AG09309 (cell line): ENCODE results near the gene RNF167.
"Not testable (repeated sequence)": the region's sequence is repeated elsewhere in the genome, so short reads cannot be mapped to it uniquely, and the experiment has no call there.

Source experiments
- DNase-seq: peaks from one replicate; pipeline ENCODE4 v3.0.0-alpha.2; 2010; ENCODE audit warnings: low read depth
- H3K4me3 ChIP-seq: 2 replicates; pipeline ENCODE4 v1.5.1; 2011; ENCODE audit warnings: mild to moderate bottlenecking, low read depth, low read length, moderate library complexity; ENCODE audit not compliant: control insufficient read depth
- TF ChIP-seq, protein P1 (sequence below): IDR thresholded peaks from 2 replicates; pipeline ENCODE4 v1.5.1; 2011; ENCODE audit warnings: mild to moderate bottlenecking, low read depth, low read length, inconsistent platforms; ENCODE audit not compliant: insufficient read depth, control insufficient read depth; ENCODE audit errors: missing control alignments

The RNF167 gene

GRCh38 chr17:4903051-4903818 lies 36.8 kb upstream of the RNF167 start, which contains the start of gene CHRNE:
Gene CHRNE (minus strand): TSS chr17:4903098. CDS start chr17:4903063, 35 bp downstream.
- DNase-seq, result no peak
- no peak within 1 kb of the TSS for H3K4me3 ChIP-seq
- TF ChIP-seq, protein P1, sequence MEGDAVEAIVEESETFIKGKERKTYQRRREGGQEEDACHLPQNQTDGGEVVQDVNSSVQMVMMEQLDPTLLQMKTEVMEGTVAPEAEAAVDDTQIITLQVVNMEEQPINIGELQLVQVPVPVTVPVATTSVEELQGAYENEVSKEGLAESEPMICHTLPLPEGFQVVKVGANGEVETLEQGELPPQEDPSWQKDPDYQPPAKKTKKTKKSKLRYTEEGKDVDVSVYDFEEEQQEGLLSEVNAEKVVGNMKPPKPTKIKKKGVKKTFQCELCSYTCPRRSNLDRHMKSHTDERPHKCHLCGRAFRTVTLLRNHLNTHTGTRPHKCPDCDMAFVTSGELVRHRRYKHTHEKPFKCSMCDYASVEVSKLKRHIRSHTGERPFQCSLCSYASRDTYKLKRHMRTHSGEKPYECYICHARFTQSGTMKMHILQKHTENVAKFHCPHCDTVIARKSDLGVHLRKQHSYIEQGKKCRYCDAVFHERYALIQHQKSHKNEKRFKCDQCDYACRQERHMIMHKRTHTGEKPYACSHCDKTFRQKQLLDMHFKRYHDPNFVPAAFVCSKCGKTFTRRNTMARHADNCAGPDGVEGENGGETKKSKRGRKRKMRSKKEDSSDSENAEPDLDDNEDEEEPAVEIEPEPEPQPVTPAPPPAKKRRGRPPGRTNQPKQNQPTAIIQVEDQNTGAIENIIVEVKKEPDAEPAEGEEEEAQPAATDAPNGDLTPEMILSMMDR, result peak; percentile 81

GRCh38 chr17:4906642-4907041 lies 33.4 kb upstream of the RNF167 start:
- not testable (repeated sequence) for DNase-seq

GRCh38 chr17:4908301-4908700 lies 31.8 kb upstream of the RNF167 start:
- TF ChIP-seq, protein P1, result no peak

More at GRCh38 chr17:4906642-4907041, 33.4 kb upstream of the RNF167 start:
- not testable (repeated sequence) for H3K4me3 ChIP-seq

GRCh38 chr17:4908711-4909496 lies 31.2 kb upstream of the RNF167 start:
- TF ChIP-seq, protein P1, result peak; percentile 87
- DNase-seq, result peak; percentile 85
- no peak overlapping the region for H3K4me3 ChIP-seq

More at GRCh38 chr17:4908301-4908700, 31.8 kb upstream of the RNF167 start:
- no peak overlapping the region for H3K4me3 ChIP-seq
- DNase-seq, result no peak

- TF ChIP-seq, protein P1, result no peak
- no peak overlapping the region for H3K4me3 ChIP-seq
- DNase-seq, result no peak
These were observed 26.1 kb upstream of the RNF167 start for GRCh38 chr17:4913994-4914393.

DNA sequence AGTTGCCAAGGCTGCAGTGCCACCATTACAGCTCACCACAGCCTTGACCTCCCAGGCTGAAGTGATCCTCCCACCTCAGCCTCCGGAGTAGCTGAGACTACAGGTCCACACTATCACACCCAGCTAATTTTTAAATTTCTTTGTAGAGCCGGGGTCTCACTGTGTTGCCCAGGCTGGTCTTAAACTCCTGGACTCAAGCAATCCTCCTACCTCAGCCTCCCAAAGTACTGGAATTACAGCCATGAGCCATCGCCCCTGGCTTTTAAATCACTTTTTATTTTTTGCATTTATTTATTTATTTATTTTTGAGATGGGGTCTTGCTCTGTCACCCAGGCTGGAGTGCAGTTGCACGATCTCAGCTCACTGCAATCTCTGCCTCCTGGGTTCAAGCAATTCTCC lies 25.5 kb upstream of the RNF167 start:
- H3K4me3 ChIP-seq, DNase-seq: not testable (repeated sequence)

DNA sequence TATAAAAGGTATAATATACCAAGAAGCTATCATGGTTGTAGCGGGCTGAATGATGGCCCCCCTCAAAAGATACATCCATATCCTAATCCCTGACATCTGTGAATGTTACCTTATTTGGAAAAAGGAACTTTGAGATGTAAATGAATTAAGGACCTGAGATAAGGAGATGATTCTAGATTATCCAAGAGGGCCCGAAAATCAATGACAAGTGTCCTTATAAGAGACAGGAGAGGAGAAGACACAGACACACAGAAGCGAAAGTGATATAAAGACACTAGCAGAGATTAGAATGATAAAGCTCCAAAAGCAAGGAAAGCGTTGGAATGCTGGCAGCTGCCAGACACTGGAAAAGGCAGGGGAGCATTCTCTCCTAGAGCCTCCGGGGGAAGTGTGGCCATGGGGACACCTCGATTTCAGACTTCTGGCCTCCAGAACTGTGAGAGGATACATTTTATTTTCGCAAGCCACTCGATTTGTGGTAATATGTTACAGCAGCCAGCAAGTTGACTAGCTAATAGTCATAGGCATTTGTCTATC lies 20.5 kb upstream of the RNF167 start:
- TF ChIP-seq, protein P1, result no peak
- DNase-seq, result no peak
- no peak overlapping the region for H3K4me3 ChIP-seq
